Upper lobe of left lung (tissue), 6 donors: ENCODE measurements around the gene ETAA1. TPM values are rescaled to one million over a fixed set of nuclear protein-coding genes. Genes with fewer than 3 reads are reported as not detected.

Experiments
- ATAC-seq, 2 donors: fragments of 200-7000 bp; cut with Tn5 transposase; one replicate each; pipeline ENCODE4 v1.9.1; 2022; ENCODE audit warnings: mild to moderate bottlenecking in 2 of 2, moderate library complexity in 2 of 2; ENCODE audit not compliant: low FRiP score in 2 of 2
- DNase-seq, 2 donors: peaks; one replicate each; pipeline ENCODE4 v3.0.0-alpha.2; 2019 to 2020
- H3K27ac ChIP-seq, 4 donors: fragments of 200-600 bp; sonication (generic); one replicate each; pipeline ENCODE4 v1.5.1; 2016 to 2019
- H3K27me3 ChIP-seq, 4 donors: fragments of 200-600 bp; sonication (generic); one replicate each; pipeline ENCODE4 v1.5.1; 2017 to 2019
- H3K36me3 ChIP-seq, 4 donors: fragments of 200-600 bp; sonication (generic); one replicate each; pipeline ENCODE4 v1.5.1; 2016 to 2019
- H3K4me1 ChIP-seq, 4 donors: fragments of 200-600 bp; sonication (generic); one replicate each; pipeline ENCODE4 v1.5.1; 2018 to 2019
- H3K4me3 ChIP-seq, 4 donors: fragments of 200-600 bp; sonication (generic); one replicate each; pipeline ENCODE4 v1.5.1; 2017 to 2019; ENCODE audit warnings: mild to moderate bottlenecking in 2 of 4, moderate library complexity in 1 of 4
- H3K9me3 ChIP-seq, 4 donors: fragments of 200-600 bp; sonication (generic); one replicate each; pipeline ENCODE4 v1.5.1; 2018 to 2019
- CTCF ChIP-seq, 6 experiments: fragments of 450-650 bp in 4 of 6; fragments of 200-600 bp in 2 of 6; sonication (generic) in 2 of 6; IDR thresholded peaks; one replicate each; pipeline ENCODE4 v1.5.1; 2016 to 2019; ENCODE audit warnings: antibody characterized with exemption in 6 of 6
- EP300 ChIP-seq, 4 donors: sonication (generic); formaldehyde crosslinking; IDR thresholded peaks; one replicate each; pipeline ENCODE4 v1.5.1; 2017; ENCODE audit warnings: antibody characterized with exemption in 4 of 4, control low read depth in 2 of 4
- POLR2A ChIP-seq, 4 donors: fragments of 450-650 bp; IDR thresholded peaks; one replicate each; pipeline ENCODE4 v1.5.1; 2016 to 2017; ENCODE audit warnings: antibody characterized with exemption in 4 of 4, mild to moderate bottlenecking in 2 of 4
- POLR2AphosphoS5 ChIP-seq, 2 donors: sonication (generic); formaldehyde crosslinking; IDR thresholded peaks; one replicate each; pipeline ENCODE4 v1.5.1; 2017; ENCODE audit warnings: antibody characterized with exemption in 2 of 2
- WGBS, 2 donors: methylation state at CpG; one replicate each; pipeline ENCODE4 v1.1.5; 2017 to 2018; 5-methylcytosine and 5-hydroxymethylcytosine counted together
- total RNA-seq, 6 donors: library from RNA; depleted of rRNA in 4 of 6; stranded (reverse); fragments of >200 nt in 4 of 6; gene quantifications; one replicate each; pipeline versions ENCODE4 v1.1.0 to v1.2.1, GENCODE V29; 2016 to 2021
- donor health status: DM: no; HTN: no; CAD: no; lungs with moderate emphysema.
- donor health status: DM: no; HTN: yes; CAD: no; lungs with severe emphysema.

ETAA1 gene
- total RNA-seq, 6 donors from 2014 or later = 7.0 to 29.8 (median 13.8) TPM

- no peaks in the 10 kb centered on the region for H3K36me3 ChIP-seq
- H3K9me3 ChIP-seq = no peaks in the 10 kb centered on the region
- DNase-seq (no peak), ATAC-seq (no peak)
- H3K4me3 ChIP-seq = no peak overlapping the region
- no peak overlapping the region for H3K27ac ChIP-seq
- TF ChIP-seq POLR2AphosphoS5 (IDR thresholded peaks at IDR 0.05) (no peak), EP300 (IDR thresholded peaks at IDR 0.05) (peak in 1 of 4 donors; percentile 36)
- WGBS, 2 donors = 45 to 46% methylated on average over 5 of the region's 5 CpGs
- H3K4me1 ChIP-seq = peaks cover 0 to 10% (median 2%) of the 10 kb centered on the region in 4 donors
- no peaks in the 10 kb centered on the region for H3K27me3 ChIP-seq
These were observed 48.6 kb downstream of the ETAA1 start for GRCh38 chr2:67445652-67446268.

GRCh38 chr2:67446491-67446911 is 49.4 kb downstream of the ETAA1 start:
- ATAC-seq (peak; percentile 32 to 62), DNase-seq (no peak)
- Histone ChIP-seq H3K27ac (no peak overlapping the region), H3K4me3 (no peak overlapping the region), H3K4me1 (peaks cover 0 to 10% (median 2%) of the 10 kb centered on the region in 4 donors), H3K36me3 (no peaks in the 10 kb centered on the region), H3K27me3 (no peaks in the 10 kb centered on the region), H3K9me3 (no peaks in the 10 kb centered on the region)
- TF ChIP-seq POLR2AphosphoS5 (IDR thresholded peaks at IDR 0.05) (no peak), CTCF (IDR thresholded peaks at IDR 0.05) (no peak), POLR2A (IDR thresholded peaks at IDR 0.05) (no peak), EP300 (IDR thresholded peaks at IDR 0.05) (no peak)
- 49 to 68% methylated on average over 2 of the region's 2 CpGs for WGBS, 2 donors

GRCh38 chr2:67448648-67449047 is 51.5 kb downstream of the ETAA1 start:
- Histone ChIP-seq H3K9me3 (no peaks in the 10 kb centered on the region), H3K36me3 (no peaks in the 10 kb centered on the region), H3K27me3 (no peaks in the 10 kb centered on the region), H3K4me3 (no peak overlapping the region), H3K27ac (no peak overlapping the region), H3K4me1 (peaks cover 0 to 10% (median 2%) of the 10 kb centered on the region in 4 donors)
- TF ChIP-seq POLR2A (IDR thresholded peaks at IDR 0.05) (no peak), EP300 (IDR thresholded peaks at IDR 0.05) (no peak), POLR2AphosphoS5 (IDR thresholded peaks at IDR 0.05) (no peak), CTCF (IDR thresholded peaks at IDR 0.05) (no peak)
- DNase-seq = no peak
- 89 to 96% methylated on average over 1 of the region's 1 CpG for WGBS, 2 donors
- no peak for ATAC-seq

GRCh38 chr2:67451086-67451832 is 54.1 kb downstream of the ETAA1 start:
- TF ChIP-seq CTCF (IDR thresholded peaks at IDR 0.05) (no peak), POLR2AphosphoS5 (IDR thresholded peaks at IDR 0.05) (no peak), EP300 (IDR thresholded peaks at IDR 0.05) (no peak), POLR2A (IDR thresholded peaks at IDR 0.05) (no peak)
- no peaks in the 10 kb centered on the region for H3K9me3 ChIP-seq
- no peaks in the 10 kb centered on the region for H3K36me3 ChIP-seq
- H3K27me3 ChIP-seq = no peaks in the 10 kb centered on the region
- no peak for DNase-seq
- H3K27ac ChIP-seq = no peak overlapping the region
- no peak for ATAC-seq
- WGBS, 2 donors = 58 to 64% methylated on average over 7 of the region's 7 CpGs
- no peak overlapping the region for H3K4me3 ChIP-seq
- peaks cover 0 to 8% (median 0%) of the 10 kb centered on the region in 4 donors for H3K4me1 ChIP-seq

GRCh38 chr2:67453310-67453709 is 56.2 kb downstream of the ETAA1 start:
- WGBS, 2 donors = 79 to 82% methylated on average over 1 of the region's 1 CpG
- TF ChIP-seq CTCF (IDR thresholded peaks at IDR 0.05) = no peak
- no peak for TF ChIP-seq POLR2AphosphoS5 (IDR thresholded peaks at IDR 0.05)
- no peak for TF ChIP-seq EP300 (IDR thresholded peaks at IDR 0.05)
- no peak for TF ChIP-seq POLR2A (IDR thresholded peaks at IDR 0.05)

More at GRCh38 chr2:67453310-67453709, 56.2 kb downstream of the ETAA1 start:
- Histone ChIP-seq H3K4me1 (peaks cover 0 to 6% (median 0%) of the 10 kb centered on the region in 4 donors), H3K27ac (no peak overlapping the region), H3K36me3 (no peaks in the 10 kb centered on the region), H3K9me3 (no peaks in the 10 kb centered on the region), H3K4me3 (no peak overlapping the region), H3K27me3 (no peaks in the 10 kb centered on the region)
- ATAC-seq (no peak), DNase-seq (no peak)
